NCI-H2081 treated with DMSO at 0.1 percent for 48 hours (cell line): ENCODE data around the gene MAPK8.

Experiments
- DNase-seq: peaks from one replicate; lab custom pipeline; 2025; lab: John Stamatoyannopoulos, UW

MAPK8 gene

DNA sequence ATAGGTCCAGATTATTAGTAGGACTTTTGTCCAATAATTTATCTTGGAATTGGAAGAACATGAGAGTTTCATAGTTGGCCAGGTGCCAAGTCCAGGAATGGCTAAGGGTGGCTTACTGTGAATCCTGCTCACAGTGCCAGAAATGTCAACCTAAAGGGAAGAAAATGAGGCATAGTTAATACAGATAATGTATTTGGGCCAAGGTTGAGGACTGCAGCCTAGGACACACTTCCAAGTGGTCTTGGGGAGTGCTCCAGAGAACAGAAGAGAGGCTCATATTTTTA, 78.2 kb downstream of the MAPK8 start:
- DNase-seq, result no peak

DNA sequence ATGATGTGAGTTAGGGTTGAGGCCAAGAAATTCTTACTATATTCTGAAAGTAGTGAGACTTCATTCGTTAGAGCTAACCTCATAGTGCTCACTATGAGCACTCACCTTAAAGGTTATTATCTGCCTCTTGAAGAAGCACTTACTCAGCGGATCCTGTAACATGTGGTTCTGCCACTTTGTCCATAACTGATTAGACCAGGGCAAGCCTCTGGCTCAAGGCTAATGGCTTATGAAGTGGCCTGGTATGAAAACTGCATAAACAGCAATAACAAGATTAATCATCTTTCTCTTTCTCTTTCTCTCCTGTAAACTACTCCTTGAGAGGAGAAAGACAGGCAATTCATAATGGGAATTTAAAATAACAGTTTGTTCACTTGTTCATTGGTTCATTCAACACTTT, 82.8 kb downstream of the MAPK8 start:
- no peak for DNase-seq

DNA sequence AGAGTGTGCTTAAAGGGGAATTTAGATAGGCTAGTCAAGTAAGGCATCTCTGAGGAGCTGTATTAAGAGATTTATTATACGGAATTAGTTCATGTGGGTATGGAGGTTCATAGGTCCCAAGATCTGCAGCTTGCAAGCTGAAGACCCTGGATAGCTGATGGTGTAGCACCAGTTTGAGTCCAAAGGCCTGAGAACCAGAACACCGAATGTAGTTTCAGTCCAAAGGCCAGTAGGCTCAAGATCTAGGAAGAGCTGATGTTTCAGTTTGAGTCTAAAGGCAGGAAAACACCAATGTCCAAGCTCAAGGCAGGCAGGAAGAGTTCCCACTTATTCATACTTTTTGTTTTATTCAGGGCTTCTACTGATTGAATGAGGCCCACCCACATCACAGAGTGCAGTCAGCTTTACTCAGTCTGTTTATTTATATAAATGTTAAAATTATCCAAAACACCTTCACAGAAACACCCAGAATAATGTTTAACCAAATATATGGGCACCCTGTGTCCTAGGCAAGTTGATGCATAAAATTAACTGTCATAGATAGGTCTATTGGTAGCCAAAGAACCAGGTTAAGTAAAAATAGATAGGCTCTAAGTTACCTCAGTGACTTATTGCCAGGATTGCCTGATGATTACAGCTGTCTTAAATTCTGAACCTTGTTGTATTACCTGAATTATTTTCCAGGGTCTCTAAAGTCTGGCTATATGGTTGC, 83.5 kb downstream of the MAPK8 start:
- no peak for DNase-seq

DNA sequence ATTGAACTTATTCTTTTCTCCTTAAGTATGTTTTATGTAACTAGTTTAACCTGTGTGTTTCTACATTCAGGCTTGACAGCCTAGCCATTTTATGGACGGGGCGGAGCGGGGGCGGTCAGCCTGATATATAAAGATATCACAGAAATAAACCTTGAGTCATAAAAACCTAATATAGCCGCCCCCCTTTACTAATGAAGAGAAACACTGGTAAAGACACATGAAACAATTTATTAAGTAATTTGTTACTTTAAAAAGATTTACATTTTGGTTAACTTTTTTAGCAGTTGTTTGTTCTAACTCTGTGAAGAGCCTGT, 84.0 kb downstream of the MAPK8 start:
- no peak for DNase-seq

DNA sequence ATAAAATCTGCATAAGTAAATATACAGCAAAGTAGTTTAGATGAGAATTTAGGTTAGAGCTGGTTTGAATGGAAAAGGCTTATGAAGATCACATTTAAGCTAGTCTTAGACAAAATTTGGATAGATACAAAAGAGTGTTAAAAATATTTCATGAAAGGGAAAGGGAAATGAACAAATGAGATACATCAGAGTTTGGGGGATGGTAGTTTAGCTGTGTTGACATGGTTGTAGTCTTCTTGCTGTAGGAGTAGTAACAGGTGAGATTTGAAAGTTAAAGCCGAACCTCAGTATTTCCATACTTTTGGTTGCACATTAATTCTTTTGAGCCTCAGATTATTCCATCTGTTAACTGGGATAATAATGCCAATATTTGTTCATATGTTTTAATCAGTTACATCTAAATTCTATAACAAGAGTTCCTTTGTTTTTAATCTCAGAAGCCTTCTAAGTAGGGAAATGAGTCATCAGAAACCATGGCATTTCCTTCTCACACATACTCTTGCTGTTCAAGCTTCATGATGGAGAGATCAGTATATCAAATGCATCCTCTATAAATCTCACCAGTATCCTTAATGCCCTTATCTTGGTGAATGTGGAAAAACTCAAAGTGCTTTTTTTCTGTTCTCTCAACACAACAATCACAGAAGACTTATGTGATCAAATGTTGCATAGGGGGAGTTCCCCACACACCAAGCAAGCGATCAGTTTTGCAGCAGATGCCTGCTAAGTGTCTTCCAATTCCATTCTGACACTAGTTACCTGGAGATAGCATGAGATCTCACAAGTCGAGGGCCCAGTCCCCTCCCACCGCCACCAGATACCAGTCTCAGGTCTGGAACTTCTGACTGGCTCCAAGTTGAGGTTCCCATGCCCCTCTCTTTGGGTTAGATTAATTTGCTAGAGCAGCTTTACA, 84.7 kb downstream of the MAPK8 start:
- DNase-seq, result no peak

DNA sequence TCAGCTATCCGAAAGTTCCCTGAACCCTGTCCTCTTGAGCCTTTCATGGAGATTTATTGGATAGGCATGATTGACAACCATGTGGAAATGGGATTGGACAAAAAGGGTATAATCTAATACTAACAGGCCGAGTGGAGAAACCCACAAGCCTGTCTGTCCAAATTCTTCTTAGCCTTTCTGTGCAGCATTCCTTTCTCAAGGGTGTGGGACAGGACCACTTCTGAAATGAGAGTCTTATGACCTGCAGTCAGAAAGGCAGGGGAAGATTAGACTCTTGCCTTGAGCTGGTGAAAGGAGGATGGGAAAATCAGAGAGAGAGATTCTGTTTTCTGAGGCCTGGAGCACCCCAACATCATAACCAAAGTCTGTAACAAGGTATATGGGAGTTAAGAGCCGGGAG, 85.5 kb downstream of the MAPK8 start:
- no peak for DNase-seq

DNA sequence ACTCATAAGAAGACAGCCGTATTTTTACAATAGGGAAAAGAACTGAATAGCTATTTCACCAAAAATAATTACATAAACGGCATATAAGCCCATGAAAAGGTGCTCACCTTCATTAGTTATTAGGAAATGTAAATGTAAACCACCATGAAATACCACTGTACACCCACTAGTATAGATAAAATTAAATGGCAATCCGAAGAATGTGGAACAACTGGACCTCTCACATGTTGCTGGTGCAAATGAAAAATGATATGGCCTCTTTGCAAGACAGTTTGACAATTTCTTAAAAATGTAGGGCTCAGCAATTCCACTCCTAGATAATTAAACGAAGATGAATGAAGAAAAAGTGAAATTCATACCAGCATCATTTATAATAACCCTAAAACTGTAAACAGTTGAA, 91.8 kb downstream of the MAPK8 start:
- no peak for DNase-seq

DNA sequence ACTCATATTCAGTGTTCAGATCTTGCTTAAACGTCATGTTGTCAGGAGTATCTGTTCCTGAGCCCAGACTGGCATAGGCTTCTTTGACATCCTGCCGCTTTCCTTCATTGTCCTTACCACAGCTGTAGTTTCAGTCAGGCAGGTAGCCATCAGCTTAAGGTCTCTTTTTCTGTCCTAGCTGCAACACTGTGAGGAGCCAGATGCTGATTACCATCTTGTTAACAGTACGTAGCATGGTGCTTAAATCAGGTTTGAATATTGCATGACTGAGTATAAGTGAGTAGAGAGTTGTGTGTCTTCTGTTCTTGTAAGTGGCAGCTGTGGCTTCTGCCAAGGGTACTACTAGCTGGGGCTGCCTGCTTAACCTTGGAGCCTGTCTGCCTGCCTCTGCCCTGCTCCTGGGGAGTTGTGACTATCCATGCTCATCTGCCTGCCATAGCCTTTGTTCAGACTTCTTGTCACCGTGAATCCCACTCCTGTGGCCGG, 92.6 kb downstream of the MAPK8 start:
- DNase-seq, result no peak

DNA sequence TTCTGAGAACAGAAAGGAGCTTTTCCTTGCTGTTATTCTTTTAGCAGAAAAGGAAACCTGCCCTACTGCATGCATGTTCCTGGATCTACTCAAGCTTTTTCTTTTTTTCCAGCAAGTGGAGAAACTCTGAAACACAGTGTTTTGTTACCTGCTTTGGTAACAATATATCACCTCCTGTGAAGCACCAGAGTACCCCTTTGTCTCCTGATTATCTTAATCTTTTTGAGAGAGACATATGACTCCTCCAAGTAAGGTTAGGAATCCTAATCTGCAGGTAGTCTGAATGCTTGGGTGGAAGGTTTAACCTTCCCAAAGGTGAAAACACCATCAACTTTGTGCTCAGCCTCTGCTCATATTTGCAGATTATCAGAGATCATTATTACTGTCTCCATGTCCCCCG, 93.1 kb downstream of the MAPK8 start:
- no peak for DNase-seq

DNA sequence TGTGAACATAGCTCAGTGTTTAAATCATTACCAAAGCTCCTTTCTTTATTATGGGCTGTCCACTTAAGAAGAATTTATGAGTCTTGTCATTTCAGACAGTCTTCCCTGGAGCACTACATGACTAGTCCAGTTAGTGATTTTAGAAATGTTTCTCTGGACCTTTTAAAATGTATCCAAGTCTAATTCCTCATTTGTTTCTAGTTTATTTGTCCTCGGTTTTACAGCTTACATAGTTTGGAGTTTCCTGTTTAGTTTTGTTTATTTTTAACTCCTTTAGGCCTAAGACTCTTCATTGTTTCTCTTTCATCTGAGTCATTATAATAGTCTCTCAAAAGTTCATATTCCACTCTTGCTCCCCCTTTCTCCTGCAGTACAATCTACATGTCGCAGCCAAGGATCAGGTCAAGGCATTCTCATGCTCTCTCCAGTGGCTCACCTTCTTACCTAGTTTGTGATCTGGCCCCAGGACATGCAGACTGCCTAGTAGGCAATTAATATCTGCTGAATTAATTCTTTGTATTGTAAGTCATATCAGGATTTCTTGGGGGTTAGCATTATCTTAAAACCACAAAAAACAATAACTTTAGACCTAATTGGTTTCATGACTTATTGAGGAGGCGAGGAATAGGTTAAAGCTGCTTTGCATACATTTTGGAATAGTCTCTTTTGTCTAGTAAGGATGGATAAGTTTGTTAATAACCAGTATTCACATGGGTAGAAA, 93.8 kb downstream of the MAPK8 start:
- DNase-seq, result no peak

DNA sequence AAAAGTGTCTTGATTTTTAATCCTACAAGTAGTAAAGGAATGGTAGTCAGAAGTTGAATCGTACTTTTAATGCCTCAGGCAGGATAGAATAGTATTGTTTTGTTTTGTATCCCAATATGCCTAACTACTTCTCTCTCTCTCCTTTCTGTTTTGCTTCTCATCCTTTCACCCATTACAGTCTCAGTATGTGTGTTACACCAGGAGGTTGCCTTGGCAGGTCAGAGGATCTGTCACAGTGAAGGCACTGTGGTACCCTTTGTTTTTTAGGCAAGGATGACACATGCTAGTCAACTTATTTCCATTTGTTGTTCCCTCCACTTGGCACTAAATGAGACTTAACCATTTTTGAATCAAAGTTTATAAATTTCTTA, 94.4 kb downstream of the MAPK8 start:
- DNase-seq, result no peak

DNA sequence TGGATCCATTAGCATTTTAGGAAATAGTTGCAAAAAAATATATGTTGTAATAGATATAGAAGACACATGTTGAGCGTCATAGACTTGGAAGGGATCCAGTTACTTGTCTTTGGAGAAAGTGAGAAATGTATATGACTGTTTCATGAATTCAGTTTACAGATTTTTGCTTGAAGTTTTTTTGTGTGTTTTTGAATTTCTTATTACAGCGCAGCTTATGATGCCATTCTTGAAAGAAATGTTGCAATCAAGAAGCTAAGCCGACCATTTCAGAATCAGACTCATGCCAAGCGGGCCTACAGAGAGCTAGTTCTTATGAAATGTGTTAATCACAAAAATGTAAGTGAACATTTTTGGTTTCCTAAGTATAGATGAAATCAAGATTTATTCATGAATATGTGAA, 98.2 kb downstream of the MAPK8 start:
- no peak for DNase-seq

DNA sequence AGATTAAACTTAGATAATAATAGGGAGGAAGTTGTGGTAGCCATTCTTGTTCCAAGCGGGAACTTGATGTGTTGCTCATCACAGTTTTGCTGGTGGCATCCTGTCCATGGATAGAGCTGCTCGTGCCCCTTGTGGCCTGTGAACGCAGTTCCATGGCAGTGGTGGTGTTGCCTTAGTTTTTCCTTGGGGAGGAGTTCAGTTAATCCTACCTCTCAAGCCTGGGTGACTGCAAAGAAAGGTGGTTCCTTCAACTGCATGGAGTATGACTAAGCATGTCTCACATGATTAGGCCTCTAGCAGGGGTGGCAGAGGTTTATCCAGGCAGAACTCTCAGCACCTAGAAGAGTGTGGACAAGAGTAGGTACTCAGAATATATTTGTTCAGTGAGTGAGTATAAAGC, 99.7 kb downstream of the MAPK8 start:
- no peak for DNase-seq

DNA sequence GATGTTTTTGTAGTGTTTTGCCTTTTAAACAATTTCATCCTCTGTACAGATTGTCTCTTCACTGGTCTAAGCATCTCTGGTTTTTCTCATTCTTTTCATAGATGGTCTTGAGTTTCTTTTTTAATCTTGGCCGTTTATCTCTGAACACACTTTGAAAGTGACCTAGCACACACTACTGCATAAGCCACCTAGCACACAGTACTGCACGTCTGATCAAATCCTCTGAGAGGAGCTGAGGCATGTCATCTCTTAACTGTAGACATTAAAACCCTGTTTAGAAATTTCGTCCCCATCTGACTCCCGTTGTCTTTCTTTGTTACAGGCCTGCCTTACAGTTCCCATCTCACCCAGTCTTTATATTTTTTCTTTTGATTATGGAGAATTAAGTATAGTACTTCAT, 100.2 kb downstream of the MAPK8 start:
- DNase-seq, result no peak

DNA sequence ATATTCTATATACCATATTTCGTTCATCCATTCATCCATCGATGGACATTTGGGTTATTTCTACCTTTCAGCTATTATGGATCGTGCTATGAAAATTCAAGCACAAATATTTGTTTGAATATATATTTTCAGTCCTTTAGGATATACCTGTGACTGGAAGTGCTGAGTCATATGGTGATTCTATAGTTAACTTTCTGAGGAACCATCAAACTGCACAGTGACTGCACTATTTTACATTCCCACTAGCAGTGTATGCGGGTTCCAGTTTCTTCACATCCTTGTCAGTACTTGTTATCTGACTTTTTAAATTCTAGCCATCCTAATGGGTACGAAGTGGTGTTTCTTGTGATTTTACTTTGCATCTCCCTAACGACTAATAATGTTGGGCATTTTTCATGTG, 104.0 kb downstream of the MAPK8 start:
- no peak for DNase-seq

DNA sequence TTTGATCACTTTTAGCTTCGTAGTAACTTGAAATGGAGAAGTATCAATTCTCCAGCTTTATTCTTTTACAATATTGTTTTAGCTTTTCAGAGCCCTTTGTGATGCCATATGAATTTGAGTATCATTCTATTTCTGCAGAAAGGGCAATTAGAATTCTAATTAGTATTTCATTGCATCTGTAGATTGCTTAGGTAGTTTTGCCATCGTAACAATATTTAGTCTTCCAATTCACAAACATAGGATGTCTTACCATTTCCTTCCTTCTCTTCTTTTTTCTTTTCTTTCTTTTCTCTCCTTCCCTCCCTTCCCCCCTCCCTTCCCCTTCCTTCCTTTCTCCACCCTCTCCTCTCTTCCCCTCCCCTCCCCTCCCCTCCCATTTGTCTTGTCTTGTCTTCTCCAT, 105.0 kb downstream of the MAPK8 start:
- no peak for DNase-seq

DNA sequence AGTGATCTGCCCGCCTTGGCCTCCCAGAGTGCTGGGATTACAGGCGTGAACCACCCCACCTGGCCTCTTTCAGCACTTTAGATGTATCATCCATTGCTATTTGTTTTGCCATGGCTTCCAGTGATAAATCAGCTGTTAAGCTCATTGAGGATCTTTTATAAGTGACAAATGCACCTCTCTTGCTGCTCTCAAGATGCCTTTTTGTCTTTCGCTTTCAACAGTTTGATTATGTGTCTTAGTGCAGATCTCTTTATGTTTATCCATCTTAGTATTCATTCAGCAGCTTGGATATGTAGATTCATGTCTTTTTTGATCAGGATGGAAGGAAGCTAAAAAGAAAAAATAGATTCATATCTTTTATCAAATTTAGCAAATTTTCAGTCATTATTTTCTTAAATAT, 105.6 kb downstream of the MAPK8 start:
- DNase-seq, result no peak

DNA sequence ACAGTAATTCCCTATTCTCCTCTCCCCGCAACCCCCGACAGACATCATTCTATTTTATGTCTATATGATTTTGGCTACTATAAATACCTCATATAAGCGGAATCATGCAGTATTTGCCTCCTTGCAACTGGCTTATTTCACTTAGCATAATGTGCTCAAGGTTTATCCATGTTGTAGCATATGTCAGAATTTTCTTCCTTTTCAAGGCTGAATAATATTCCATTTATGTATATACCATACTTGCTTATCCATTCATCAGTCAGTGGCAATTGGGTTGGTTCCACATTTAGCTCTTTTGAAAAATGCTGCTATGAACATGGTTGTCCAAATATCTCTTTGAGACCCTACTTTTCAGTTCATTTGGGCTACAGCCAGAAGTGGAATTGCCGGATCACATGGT, 106.5 kb downstream of the MAPK8 start:
- no peak for DNase-seq

DNA sequence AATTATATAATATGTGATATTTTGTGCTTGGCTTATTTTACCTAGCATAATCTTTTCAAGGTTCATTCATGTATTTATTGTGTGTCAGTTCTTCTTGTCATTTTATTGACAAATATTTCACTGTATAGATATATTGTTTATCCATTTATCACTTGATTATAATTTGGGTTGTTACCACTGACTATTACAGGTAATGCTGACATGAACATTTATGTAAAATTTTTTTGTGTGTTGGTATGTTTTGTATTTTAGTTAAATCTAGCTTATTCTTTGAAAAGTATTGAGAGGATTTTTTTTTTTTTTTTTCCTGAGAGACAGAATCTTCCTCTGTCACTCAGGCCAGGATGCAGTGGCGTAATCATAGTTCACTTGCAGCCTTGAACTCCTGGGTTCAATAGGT, 107.7 kb downstream of the MAPK8 start:
- no peak for DNase-seq

DNA sequence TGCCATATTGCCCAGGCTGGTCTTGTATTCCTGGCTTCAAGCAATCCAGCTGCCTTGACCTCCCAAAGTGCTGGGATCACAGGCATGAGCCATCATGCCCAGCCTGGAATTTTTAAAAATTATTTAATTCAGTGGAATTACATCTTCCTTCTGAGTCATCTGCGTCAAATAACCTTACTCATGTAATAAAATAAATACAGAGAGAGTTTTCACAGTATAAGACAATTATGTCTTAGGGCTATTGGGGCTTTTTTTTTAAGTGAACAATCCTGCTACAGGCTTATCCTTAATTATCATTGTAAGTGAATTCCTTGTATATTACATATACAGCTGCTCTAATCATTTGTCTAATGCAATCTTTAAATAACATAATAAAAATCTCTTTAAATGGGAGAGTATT, 108.3 kb downstream of the MAPK8 start:
- DNase-seq, result no peak

DNA sequence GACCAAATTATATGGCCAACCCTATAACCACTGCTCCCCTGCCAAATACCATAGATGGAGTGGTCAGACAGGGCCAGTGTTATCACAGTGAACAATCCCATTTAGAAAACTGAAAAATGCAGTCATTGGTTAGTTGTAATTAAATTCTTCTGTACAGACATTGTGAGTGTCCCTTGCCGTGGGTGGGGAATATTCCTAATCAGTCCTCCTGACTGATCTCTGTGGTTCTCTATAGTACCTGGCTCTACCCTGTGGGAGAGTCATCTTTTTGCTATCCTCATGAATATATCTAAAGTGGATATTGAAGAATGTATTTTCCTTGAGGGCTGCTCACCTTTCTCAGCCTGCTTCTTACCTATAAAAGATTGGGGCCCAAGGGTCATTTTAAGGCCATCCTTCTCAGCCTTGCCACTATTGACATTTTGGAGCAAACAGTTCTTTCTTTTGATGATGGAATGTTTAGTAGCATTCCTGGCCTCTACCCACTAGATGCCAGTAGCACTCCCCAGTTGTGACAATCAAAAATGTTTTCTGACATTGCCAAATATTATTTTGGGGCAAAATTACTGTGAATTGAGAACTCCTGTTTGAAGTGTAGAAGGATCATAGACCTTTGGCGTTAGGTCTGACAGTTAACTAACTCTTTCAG, 110.2 kb downstream of the MAPK8 start:
- DNase-seq, result no peak

DNA sequence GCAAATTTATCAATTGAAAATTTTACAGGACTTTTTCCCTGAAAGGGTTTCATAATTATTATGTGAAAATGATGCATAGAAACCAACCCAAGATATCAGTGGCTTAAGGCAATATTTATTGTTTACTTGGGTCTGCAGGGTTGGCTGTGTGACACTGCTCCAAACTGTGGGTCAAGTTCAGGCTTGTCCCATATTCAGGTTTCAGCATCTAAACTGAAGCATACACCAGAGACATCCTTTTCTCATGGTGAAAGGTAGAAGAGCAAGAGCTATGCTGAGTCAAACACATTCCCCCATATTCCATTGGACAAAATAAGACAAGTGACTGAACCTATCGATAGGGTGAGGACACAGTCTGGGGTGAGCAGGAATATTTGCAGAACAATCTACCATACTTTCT, 110.9 kb downstream of the MAPK8 start:
- no peak for DNase-seq
